Colonic mucosa (tissue), 4 donors: Measurements from ENCODE around the gene HINFP. TPM values are rescaled to one million over a fixed set of nuclear protein-coding genes. Genes with fewer than 3 reads are reported as not detected.

Source experiments
- DNase-seq: peaks from one replicate; pipeline ENCODE4 v3.0.0-alpha.2; 2020
- H3K27ac ChIP-seq: fragments of 200-600 bp; one replicate; pipeline ENCODE4 v1.8.0; 2021
- H3K27me3 ChIP-seq: fragments of 200-600 bp; one replicate; pipeline ENCODE4 v1.8.0; 2021
- H3K36me3 ChIP-seq: fragments of 200-600 bp; one replicate; pipeline ENCODE4 v1.8.0; 2021
- H3K4me1 ChIP-seq: fragments of 200-600 bp; one replicate; pipeline ENCODE4 v1.8.0; 2021; ENCODE audit warnings: mild to moderate bottlenecking
- H3K4me3 ChIP-seq: fragments of 200-600 bp; one replicate; pipeline ENCODE4 v1.8.0; 2021
- H3K9ac ChIP-seq, 2 donors: one replicate each; pipeline ENCODE4 v1.7.0; 2013; ENCODE audit warnings: control low read depth in 2 of 2, low read depth in 2 of 2, low read length in 2 of 2
- H3K9me3 ChIP-seq: fragments of 200-600 bp; one replicate; pipeline ENCODE4 v1.8.0; 2021
- CTCF ChIP-seq: fragments of 200-600 bp; IDR thresholded peaks from one replicate; pipeline ENCODE4 v1.8.0; 2022; ENCODE audit warnings: antibody characterized with exemption, mild to moderate bottlenecking
- intact Hi-C: fragments of 100-400 bp; cut with DNase I; formaldehyde crosslinking; loops from one replicate; pipeline ENCODE4 v1.14.1; 2022
- total RNA-seq, 2 donors: library from RNA; stranded (reverse); fragmentation: NEBNext Ultra II Directional in 1 of 2; extraction: Animal tissue kit (Norgen Biotek cat#: 25700) in 1 of 2; gene quantifications; one replicate each; pipeline ENCODE4 v1.2.1, GENCODE V29; 2021
- donor health status: healthy.
- donor health status: DM: no; HTN: no; CAD: no.
- donor health status: DM: no; HTN: no; CAD: no.

HINFP gene
- total RNA-seq, 2 donors from 2014 or later, result 31.9 to 33.3 TPM

DNA sequence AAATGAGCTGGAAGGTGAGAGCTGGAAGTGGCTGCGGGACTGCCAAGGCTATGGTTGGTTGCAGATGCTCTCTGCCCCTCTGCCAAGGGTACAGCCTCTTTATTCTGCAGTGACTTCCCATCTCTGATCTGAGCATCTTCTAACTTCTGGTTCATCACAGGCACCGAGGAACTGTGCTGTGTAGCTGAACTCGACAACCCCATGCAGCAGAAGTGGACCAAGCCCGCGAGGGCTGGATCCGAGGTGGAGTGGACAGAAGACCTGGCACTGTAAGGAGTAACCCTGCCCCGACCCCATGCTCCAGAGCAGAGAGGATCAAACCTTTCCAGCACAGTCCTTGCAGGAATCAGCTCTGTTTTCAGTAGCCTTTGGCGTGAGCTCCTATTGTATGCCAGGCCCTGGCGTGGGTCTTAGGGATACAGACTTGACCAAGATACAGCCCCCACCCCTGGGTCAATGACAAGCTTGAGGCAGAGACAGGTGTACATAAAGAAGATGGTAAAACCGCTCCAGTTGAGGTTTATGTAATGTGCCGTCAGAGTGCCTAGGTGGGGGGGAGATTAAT, 9.9 kb upstream of the HINFP start:
- H3K4me1 ChIP-seq, result no peaks in the 10 kb centered on the region
- DNase-seq, result no peak
- H3K9me3 ChIP-seq, result no peaks in the 10 kb centered on the region
- intact Hi-C loops, result no loop called here
- no peak for TF ChIP-seq CTCF
- no peaks in the 10 kb centered on the region for H3K27me3 ChIP-seq
- H3K9ac ChIP-seq, result no peak overlapping the region
- no peak overlapping the region for H3K27ac ChIP-seq
- H3K4me3 ChIP-seq, result no peak overlapping the region
- H3K36me3 ChIP-seq, result peaks cover 8% of the 10 kb centered on the region

DNA sequence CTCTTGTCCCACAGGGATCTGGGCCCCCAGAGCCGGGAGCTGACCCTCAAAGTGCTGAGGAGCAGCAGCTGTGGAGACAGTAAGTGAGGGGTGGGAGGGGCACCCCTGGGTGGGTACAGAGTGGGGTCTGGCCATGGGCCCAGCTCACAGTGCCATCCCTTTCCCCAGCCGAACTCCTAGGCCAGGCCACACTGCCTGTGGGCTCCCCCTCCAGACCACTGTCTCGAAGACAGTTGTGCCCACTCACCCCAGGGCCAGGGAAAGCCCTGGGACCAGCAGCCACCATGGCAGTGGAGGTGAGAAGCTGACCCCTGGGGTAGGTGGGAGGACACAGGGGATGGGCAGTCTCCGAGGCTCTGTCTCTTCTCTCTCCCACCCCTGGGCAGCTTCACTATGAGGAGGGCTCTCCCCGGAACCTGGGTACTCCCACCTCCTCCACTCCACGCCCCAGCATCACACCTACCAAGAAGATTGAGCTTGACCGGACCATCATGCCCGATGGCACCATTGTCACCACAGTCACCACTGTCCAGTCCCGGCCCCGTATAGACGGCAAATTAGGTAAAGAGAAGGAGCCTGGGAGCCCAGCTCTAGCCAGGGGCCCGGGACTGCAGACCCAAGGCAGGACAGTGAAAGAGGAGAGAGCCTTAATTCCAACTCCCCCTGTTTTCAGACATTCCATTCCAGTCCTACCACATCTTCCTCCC, 8.9 kb upstream of the HINFP start:
- no peak for TF ChIP-seq CTCF
- H3K4me1 ChIP-seq, result no peaks in the 10 kb centered on the region
- DNase-seq, result no peak
- intact Hi-C loops, result no loop called here
- H3K36me3 ChIP-seq, result peaks cover 8% of the 10 kb centered on the region
- no peak overlapping the region for H3K27ac ChIP-seq
- no peaks in the 10 kb centered on the region for H3K9me3 ChIP-seq
- H3K27me3 ChIP-seq, result no peaks in the 10 kb centered on the region
- H3K9ac ChIP-seq, result no peak overlapping the region
- H3K4me3 ChIP-seq, result no peak overlapping the region

- Histone ChIP-seq H3K36me3 (peaks cover 8% of the 10 kb centered on the region), H3K27ac (no peak overlapping the region), H3K9ac (no peak overlapping the region), H3K27me3 (no peaks in the 10 kb centered on the region), H3K9me3 (no peaks in the 10 kb centered on the region), H3K4me3 (no peak overlapping the region), H3K4me1 (no peaks in the 10 kb centered on the region)
- intact Hi-C loops, result no loop called here
- DNase-seq, result no peak
- TF ChIP-seq CTCF, result no peak
Observed at GRCh38 chr11:119113716-119114115, 7.7 kb upstream of the HINFP start.

DNA sequence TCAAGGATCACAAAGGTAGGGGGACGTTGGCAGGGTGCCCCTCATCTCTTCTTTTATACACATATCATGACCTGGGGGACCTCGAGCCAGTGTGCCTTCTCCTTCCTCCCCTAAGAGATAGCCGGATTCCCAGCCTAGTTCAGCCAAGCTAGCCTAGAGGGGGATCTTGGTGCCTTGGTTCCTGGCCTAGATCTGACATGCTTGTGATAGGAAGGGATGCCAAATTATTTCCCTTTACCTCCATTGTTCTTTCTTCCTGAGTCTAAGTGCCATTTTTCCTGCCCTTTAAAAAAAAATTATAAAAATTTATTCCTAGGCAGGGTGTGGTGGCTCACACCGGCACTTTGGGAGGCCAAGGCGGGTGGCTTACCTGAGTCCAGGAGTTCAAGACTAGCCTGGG, 7.0 kb upstream of the HINFP start:
- H3K36me3 ChIP-seq, result peaks cover 8% of the 10 kb centered on the region
- no peak for DNase-seq
- H3K9ac ChIP-seq, result no peak overlapping the region
- H3K27me3 ChIP-seq, result no peaks in the 10 kb centered on the region
- no peaks in the 10 kb centered on the region for H3K9me3 ChIP-seq
- no peak overlapping the region for H3K4me3 ChIP-seq
- no peaks in the 10 kb centered on the region for H3K4me1 ChIP-seq
- TF ChIP-seq CTCF, result no peak
- intact Hi-C loops, result no loop called here
- no peak overlapping the region for H3K27ac ChIP-seq

- peaks cover 8% of the 10 kb centered on the region for H3K36me3 ChIP-seq
- no peaks in the 10 kb centered on the region for H3K27me3 ChIP-seq
- no peaks in the 10 kb centered on the region for H3K4me1 ChIP-seq
- peak overlapping the region; percentile 53 for H3K27ac ChIP-seq
- no peak for TF ChIP-seq CTCF
- intact Hi-C loops, result no loop called here
- no peak overlapping the region for H3K9ac ChIP-seq
- no peaks in the 10 kb centered on the region for H3K9me3 ChIP-seq
- H3K4me3 ChIP-seq, result no peak overlapping the region
- DNase-seq, result no peak
Observed at GRCh38 chr11:119115484-119116234, 5.7 kb upstream of the HINFP start.
